H1 (cell line): ENCODE data around the gene GLS2. TPM values are rescaled to one million over a fixed set of nuclear protein-coding genes. Genes with fewer than 3 reads are reported as not detected.

Experiments used
- CREB1 ChIP-seq: IDR thresholded peaks from 2 replicates; pipeline ENCODE4 v1.6.1; 2012; ENCODE audit warnings: inconsistent platforms
- FOSL1 ChIP-seq: IDR thresholded peaks from 2 replicates; pipeline ENCODE4 v1.6.1; 2011; ENCODE audit warnings: mild to moderate bottlenecking, low read depth, low read length, moderate library complexity; ENCODE audit not compliant: insufficient read depth
- HDAC2 ChIP-seq, 2 experiments: fragments of 300-600 bp in 1 of 2; sonication (generic) in 1 of 2; IDR thresholded peaks; 2 replicates each; pipeline ENCODE4 v1.6.1; 2011 to 2012; ENCODE audit warnings: low read depth in 2 of 2, low read length in 2 of 2, mild to moderate bottlenecking in 2 of 2, moderate library complexity in 2 of 2, borderline replicate concordance in 1 of 2, inconsistent platforms in 1 of 2
- JUND ChIP-seq: IDR thresholded peaks from 2 replicates; pipeline ENCODE4 v1.6.1; 2011; ENCODE audit warnings: mild to moderate bottlenecking, improper control_type of control experiment, low read length
- MAX ChIP-seq: IDR thresholded peaks from 2 replicates; pipeline ENCODE4 v1.6.1; 2012; ENCODE audit warnings: inconsistent platforms
- RAD21 ChIP-seq, 2 experiments: IDR thresholded peaks in 1 of 2; conservative IDR thresholded peaks in 1 of 2; 2 replicates each; pipeline ENCODE4 v1.6.1; 2011; ENCODE audit warnings: low read depth in 2 of 2, low read length in 2 of 2, improper control_type of control experiment in 1 of 2, inconsistent platforms in 1 of 2, mild to moderate bottlenecking in 1 of 2, moderate library complexity in 1 of 2
- polyA plus RNA-seq, 7 experiments: library from polyadenylated mRNA; depleted of rRNA in 3 of 7; stranded (reverse) in 5 of 7; unstranded in 2 of 7; fragments of >200 nt in 5 of 7; fragments of 200-250 nt in 2 of 7; gene quantifications; 1 replicate in 5 of 7; 2 replicates in 1 of 7; 4 replicates in 1 of 7; pipeline versions ENCODE4 v1.2.1 to v1.2.3, GENCODE V29; 2011 to 2013; ENCODE audit warnings: missing spikeins in 2 of 7, mixed read lengths in 2 of 7
- total RNA-seq: library from RNA; stranded (reverse); fragmentation: NEBNext Ultra II Directional; extraction: Animal tissue kit (Norgen Biotek cat#: 25700); gene quantifications from 2 replicates; pipeline ENCODE4 v1.2.1, GENCODE V29; 2021

The GLS2 gene
- total and polyA plus RNA-seq, 2 of the 8 experiments (the other 6 are each of a cell fraction or from before 2014, with no cell fraction given) = 14.5 to 20.1 TPM

DNA sequence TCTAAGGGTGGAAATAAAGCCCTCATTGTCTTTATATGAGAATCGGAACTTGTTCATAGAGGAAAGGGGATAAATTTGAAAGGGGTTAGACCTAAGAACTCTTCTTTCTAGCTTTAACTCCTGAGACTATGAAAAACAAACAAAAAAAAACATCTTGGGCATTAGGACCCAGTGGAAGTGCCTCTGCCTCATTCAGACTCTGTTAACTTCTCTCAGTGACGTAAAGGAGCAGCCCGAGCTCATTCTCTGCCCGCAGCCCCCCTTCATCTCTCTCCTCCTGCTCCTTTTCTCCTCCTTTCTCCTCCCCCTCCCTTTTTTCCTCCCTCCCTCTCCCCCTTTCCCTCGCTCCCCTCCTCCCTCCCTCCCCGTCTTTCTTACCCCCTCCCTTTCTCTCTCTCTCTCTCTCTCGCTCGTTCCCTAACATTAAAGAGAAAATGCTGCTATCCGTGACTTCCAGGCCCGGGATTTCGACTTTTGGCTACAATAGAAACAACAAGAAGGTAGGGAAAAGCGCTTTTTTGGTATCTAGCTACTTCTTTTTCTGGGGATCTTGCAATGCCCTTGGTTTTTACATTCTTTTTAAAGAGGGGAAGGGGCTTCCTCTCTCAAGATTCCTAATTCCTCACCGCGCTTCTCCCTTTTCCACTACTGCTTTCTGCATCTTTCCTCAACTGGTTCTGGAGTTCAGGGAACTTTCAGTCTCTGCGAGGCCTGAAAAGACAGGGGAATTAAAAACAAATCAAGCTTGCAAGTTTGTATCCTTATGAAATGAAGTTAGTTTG lies 33.8 kb upstream of the GLS2 start, which contains the start of gene RBMS2 (continued):
- TF ChIP-seq MAX (no peak), HDAC2 (IDR thresholded peaks at IDR 0.05; ENCODE audit: borderline replicate concordance in 1 of 2, low read depth in 2 of 2, low read length in 2 of 2) (0 out of 4 replicates have a peak, but pooled peaks of 1 of the 2 experiments have one; percentile 38), RAD21 (IDR thresholded peaks at IDR 0.05 in 1 of 2, conservative IDR thresholded peaks at IDR 0.05 in 1 of 2; ENCODE audit: low read depth in 2 of 2, low read length in 2 of 2) (no peak), CREB1 (peak; percentile 86), JUND (0 out of 2 replicates have a peak, but pooled peaks have one; percentile 25), FOSL1 (peak; percentile 90)
